Left lung (tissue), 10 donors: ENCODE results near the gene OLIG2. TPM values are rescaled to one million over a fixed set of nuclear protein-coding genes. Genes with fewer than 3 reads are reported as not detected.

ENCODE experiments used
- ATAC-seq: fragments of 200-7000 bp; cut with Tn5 transposase; one replicate; pipeline ENCODE4 v1.9.1; 2020; ENCODE audit warnings: moderate library complexity
- DNase-seq, 4 donors: peaks; one replicate each; pipeline ENCODE4 v3.0.0-alpha.2; 2013 to 2020
- H3K27ac ChIP-seq, 2 donors: fragments of 200-600 bp; sonication (generic) in 1 of 2; one replicate each; pipeline versions ENCODE4 v1.5.0 to v1.8.0; 2020 to 2021
- H3K27me3 ChIP-seq, 2 donors: fragments of 200-600 bp; sonication (generic) in 1 of 2; one replicate each; pipeline versions ENCODE4 v1.5.0 to v1.8.0; 2020 to 2021
- H3K36me3 ChIP-seq, 2 donors: fragments of 200-600 bp; sonication (generic) in 1 of 2; one replicate each; pipeline versions ENCODE4 v1.5.0 to v1.8.0; 2020 to 2021
- H3K4me1 ChIP-seq, 2 donors: fragments of 200-600 bp; one replicate each; pipeline ENCODE4 v1.8.0; 2021
- H3K4me3 ChIP-seq, 2 donors: fragments of 200-600 bp; sonication (generic) in 1 of 2; one replicate each; pipeline versions ENCODE4 v1.5.0 to v1.8.0; 2020 to 2021; ENCODE audit warnings: mild to moderate bottlenecking in 1 of 2
- H3K9me3 ChIP-seq, 2 donors: fragments of 200-600 bp; sonication (generic) in 1 of 2; one replicate each; pipeline versions ENCODE4 v1.5.0 to v1.8.0; 2020 to 2021
- intact Hi-C, 2 donors: fragments of 100-400 bp; cut with DNase I; formaldehyde crosslinking; loops; one replicate each; pipeline versions ENCODE4 v1.11.2 to v1.14.2; 2022
- polyA plus RNA-seq, 6 donors: library from polyadenylated mRNA; unstranded; fragments of 120-200 nt; gene quantifications; one replicate each; pipeline ENCODE4 v1.2.1, GENCODE V29; 2013; ENCODE audit not compliant: insufficient read length in 6 of 6
- total RNA-seq, 2 donors: library from RNA; stranded (reverse); fragmentation: NEBNext Ultra II Directional; extraction: Animal tissue kit (Norgen Biotek cat#: 25700); gene quantifications; one replicate each; pipeline ENCODE4 v1.2.1, GENCODE V29; 2021
- TF ChIP-seq, protein P1 (sequence below), 2 donors: fragments of 200-600 bp; sonication (generic) in 1 of 2; IDR thresholded peaks; one replicate each; pipeline versions ENCODE4 v1.5.0 to v1.8.0; 2021; ENCODE audit warnings: antibody characterized with exemption in 2 of 2
- donor health status: DM: no; HTN: yes; CAD: no.
- donor health status: DM: no; HTN: no; CAD: no.

The OLIG2 gene
- total and polyA plus RNA-seq, 8 donors = 0.23 to 0.47 TPM; not detected in 6

GRCh38 chr21:33032434-33033047 is 6.8 kb downstream of the OLIG2 start:
- no peak overlapping the region for H3K27ac ChIP-seq
- no peaks in the 10 kb centered on the region for H3K9me3 ChIP-seq
- H3K4me1 ChIP-seq = peaks cover 0 to 54% of the 10 kb centered on the region in 2 donors
- H3K4me3 ChIP-seq = no peak overlapping the region
- H3K27me3 ChIP-seq = peaks cover 70 to 96% of the 10 kb centered on the region in 2 donors
- ATAC-seq (no peak), DNase-seq (no peak)
- TF ChIP-seq, protein P1, sequence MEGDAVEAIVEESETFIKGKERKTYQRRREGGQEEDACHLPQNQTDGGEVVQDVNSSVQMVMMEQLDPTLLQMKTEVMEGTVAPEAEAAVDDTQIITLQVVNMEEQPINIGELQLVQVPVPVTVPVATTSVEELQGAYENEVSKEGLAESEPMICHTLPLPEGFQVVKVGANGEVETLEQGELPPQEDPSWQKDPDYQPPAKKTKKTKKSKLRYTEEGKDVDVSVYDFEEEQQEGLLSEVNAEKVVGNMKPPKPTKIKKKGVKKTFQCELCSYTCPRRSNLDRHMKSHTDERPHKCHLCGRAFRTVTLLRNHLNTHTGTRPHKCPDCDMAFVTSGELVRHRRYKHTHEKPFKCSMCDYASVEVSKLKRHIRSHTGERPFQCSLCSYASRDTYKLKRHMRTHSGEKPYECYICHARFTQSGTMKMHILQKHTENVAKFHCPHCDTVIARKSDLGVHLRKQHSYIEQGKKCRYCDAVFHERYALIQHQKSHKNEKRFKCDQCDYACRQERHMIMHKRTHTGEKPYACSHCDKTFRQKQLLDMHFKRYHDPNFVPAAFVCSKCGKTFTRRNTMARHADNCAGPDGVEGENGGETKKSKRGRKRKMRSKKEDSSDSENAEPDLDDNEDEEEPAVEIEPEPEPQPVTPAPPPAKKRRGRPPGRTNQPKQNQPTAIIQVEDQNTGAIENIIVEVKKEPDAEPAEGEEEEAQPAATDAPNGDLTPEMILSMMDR (IDR thresholded peaks at IDR 0.05) = no peak
- intact Hi-C loops = no loop called here
- H3K36me3 ChIP-seq = no peaks in the 10 kb centered on the region

GRCh38 chr21:33033094-33033951 is 7.6 kb downstream of the OLIG2 start:
- intact Hi-C loops = no loop called here
- Histone ChIP-seq H3K36me3 (no peaks in the 10 kb centered on the region), H3K4me1 (peaks cover 0 to 46% of the 10 kb centered on the region in 2 donors), H3K9me3 (no peaks in the 10 kb centered on the region), H3K4me3 (no peak overlapping the region), H3K27me3 (peaks cover 62 to 88% of the 10 kb centered on the region in 2 donors), H3K27ac (no peak overlapping the region)
- no peak for DNase-seq
- no peak for ATAC-seq
- TF ChIP-seq, protein P1 (IDR thresholded peaks at IDR 0.05) = no peak

- Histone ChIP-seq H3K36me3 (no peaks in the 10 kb centered on the region), H3K27ac (no peak overlapping the region), H3K27me3 (peaks cover 55 to 81% of the 10 kb centered on the region in 2 donors), H3K9me3 (no peaks in the 10 kb centered on the region), H3K4me3 (no peak overlapping the region), H3K4me1 (peaks cover 0 to 39% of the 10 kb centered on the region in 2 donors)
- DNase-seq (no peak), ATAC-seq (no peak)
- TF ChIP-seq, protein P1 (IDR thresholded peaks at IDR 0.05) = no peak
- intact Hi-C loops = no loop called here
Measured at GRCh38 chr21:33033961-33034413, 8.3 kb downstream of the OLIG2 start.

GRCh38 chr21:33035147-33035546 is 9.4 kb downstream of the OLIG2 start:
- peaks cover 0 to 28% of the 10 kb centered on the region in 2 donors for H3K4me1 ChIP-seq
- peaks cover 44 to 80% of the 10 kb centered on the region in 2 donors for H3K27me3 ChIP-seq
- TF ChIP-seq, protein P1 (IDR thresholded peaks at IDR 0.05) = no peak
- H3K4me3 ChIP-seq = no peak overlapping the region
- no peak overlapping the region for H3K27ac ChIP-seq
- H3K9me3 ChIP-seq = no peaks in the 10 kb centered on the region
- ATAC-seq (no peak), DNase-seq (no peak)
- no peaks in the 10 kb centered on the region for H3K36me3 ChIP-seq
- intact Hi-C loops = no loop called here
